NCI-H1105 (cell line): ENCODE results near the gene RABGGTB.
"Not testable (repeated sequence)": the region's sequence is repeated elsewhere in the genome, so short reads cannot be mapped to it uniquely, and the experiment has no call there.

ENCODE experiments used
- DNase-seq: peaks from one replicate; lab custom pipeline; 2025; lab: John Stamatoyannopoulos, UW

Gene RABGGTB

GRCh38 chr1:75795703-75796193 lies 9.7 kb downstream of the RABGGTB start:
- DNase-seq: no peak

GRCh38 chr1:75796376-75797272 lies 10.6 kb downstream of the RABGGTB start, which contains the start of gene MSH4:
Gene MSH4, plus strand, starts transcription at chr1:75796882. Its CDS starts 104 bp downstream, at chr1:75796986.
- DNase-seq: peak; percentile 72

DNA sequence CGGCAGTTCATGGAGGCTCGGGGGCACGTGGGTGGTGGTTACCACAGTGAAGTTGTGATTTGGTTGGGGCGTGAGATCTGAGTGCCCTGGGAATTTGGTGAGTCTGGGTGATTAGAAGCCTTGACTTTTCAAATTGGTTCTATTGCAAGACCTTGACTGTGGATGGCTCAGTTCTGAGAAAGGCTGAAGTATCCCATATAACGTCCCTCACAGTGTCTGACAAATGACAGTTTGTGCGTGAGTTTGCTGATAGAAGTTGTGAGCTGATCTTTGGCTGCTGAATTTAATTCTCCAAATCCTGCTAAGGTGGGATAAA lies 11.2 kb downstream of the RABGGTB start:
- no peak for DNase-seq

DNA sequence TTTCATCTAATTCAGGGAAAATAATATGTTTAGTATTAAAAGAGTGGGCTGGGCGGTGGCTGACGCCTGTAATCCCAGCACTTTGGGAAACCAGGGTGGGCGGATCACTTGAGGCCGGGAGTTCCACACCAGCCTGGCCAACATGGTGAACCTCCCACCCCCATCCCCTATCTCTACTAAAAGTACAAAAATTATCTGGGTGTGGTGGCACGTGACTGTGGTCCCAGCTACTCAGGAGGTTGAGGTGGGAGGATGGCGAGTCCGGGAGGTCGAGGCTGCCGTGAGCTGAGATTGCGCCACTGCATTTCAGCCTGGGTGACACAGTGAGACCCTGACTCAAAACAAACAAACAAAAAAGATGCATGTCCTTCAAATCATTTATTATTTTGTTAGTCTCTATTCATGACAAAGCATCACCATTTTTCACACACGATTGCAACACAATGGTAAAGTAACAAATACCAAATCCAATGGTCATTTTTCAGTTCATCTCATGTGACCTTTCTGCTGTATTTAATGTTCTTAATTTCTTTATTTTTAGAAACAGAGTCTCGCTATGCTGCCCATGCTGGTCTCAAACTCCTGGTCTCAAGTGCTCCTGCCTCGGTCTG lies 11.7 kb downstream of the RABGGTB start:
- DNase-seq: no peak

- DNase-seq: not testable (repeated sequence)
Observed at GRCh38 chr1:75801480-75801879, 15.4 kb downstream of the RABGGTB start.

DNA sequence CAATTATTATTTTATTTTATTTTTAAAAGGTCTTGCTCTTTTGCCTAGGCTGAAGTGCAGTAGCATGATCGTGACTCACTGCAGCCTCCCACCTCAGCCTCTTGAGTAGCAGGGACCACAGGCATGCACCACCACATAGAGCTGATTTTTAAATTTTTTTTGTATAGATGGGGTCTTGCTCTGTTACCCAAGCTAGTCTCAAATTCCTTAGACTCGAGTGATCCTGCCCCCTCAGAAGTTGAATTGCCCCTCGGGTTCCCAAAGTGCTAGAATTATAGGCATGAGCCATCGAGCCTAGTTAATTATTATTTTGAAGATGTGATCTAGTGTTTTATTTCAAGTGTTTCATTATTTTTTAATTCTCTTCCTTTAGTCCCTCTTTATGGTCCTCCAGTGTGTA lies 22.9 kb downstream of the RABGGTB start:
- DNase-seq: no peak

DNA sequence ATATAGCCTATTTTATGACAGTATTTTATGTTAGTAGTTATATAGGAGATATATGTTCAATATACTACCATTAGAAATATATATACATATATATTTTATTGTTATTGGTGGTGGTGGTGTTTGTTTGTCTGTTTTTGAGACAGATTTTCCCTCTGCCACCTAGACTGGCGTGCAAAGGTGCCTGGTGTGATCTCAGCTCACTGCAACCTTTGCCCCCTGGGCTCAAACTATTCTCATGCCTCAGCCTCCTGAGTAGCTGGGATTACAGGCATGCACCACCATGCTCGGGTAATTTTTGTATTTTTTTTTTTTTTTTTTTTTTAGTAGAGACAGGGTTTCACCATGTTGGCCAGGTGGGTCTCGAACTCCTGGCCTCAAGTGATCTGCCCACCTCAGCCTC lies 24.1 kb downstream of the RABGGTB start:
- DNase-seq: not testable (repeated sequence)

- no peak for DNase-seq
Observed at GRCh38 chr1:75811211-75811981, 25.3 kb downstream of the RABGGTB start.

DNA sequence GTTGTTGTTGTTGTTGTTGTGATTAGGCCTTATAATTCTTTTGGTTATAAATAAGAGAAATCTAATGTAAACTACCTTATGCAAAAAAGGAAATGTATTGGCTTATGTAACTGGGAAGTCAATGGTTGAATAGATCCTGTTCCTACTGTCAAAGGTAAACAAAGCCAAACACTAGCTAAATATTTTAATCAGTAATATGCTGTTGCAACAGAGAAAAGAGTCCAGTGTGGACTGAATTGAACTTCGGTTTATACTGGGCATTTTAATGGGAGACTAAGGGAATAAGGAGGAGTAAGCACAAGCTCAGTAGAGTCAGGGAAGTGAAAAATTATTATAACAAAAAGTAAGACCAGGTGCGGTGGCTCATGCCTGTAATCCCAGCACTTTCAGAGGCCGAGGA lies 26.0 kb downstream of the RABGGTB start:
- no peak for DNase-seq

GRCh38 chr1:75823596-75823995 lies 37.5 kb downstream of the RABGGTB start:
- not testable (repeated sequence) for DNase-seq

GRCh38 chr1:75836528-75837100 lies 50.6 kb downstream of the RABGGTB start:
- no peak for DNase-seq

- DNase-seq: no peak
Observed at GRCh38 chr1:75838079-75838478, 52.0 kb downstream of the RABGGTB start.

DNA sequence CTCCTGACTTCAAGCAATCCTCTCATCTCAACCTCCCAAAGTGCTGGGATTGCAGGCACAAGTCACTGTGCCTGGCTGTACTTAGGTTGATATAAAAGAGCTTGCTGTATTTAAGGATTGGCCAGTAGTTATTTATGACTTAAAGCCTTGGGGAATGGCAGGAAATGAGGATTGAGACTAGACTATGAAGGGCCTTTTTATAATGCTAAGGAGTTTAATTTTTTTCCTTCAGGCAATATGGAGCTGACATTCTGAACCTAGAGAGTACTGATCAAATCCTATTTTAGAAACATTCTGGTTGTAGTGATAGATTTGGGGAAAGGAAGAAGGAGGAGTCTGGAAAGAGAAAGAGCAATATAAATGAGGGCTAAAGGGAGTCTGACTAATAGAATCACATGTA lies 55.4 kb downstream of the RABGGTB start:
- DNase-seq: no peak
